ENCODE data around the gene MYBBP1A.

Gene MYBBP1A

GRCh38 chr17:4548061-4548461 lies 7.1 kb downstream of the MYBBP1A start:
- Histone ChIP-seq H3K4me1 (ENCODE audit: insufficient read depth, low read length) (no peaks in the 10 kb centered on the region), H3K4me3 (ENCODE audit: low read length) (no peak overlapping the region), H2AFZ (ENCODE audit: low read depth, low read length) (no peak overlapping the region), H3K9me3 (ENCODE audit: low read length) (no peaks in the 10 kb centered on the region), H3K27me3 (ENCODE audit: insufficient read depth, low read length) (no peaks in the 10 kb centered on the region), H3K36me3 (ENCODE audit: insufficient read depth, low read length) (peaks cover 55% of the 10 kb centered on the region)

- Histone ChIP-seq H3K27me3 (ENCODE audit: insufficient read depth, low read length) (no peaks in the 10 kb centered on the region), H2AFZ (ENCODE audit: low read depth, low read length) (no peak overlapping the region), H3K9me3 (ENCODE audit: low read length) (no peaks in the 10 kb centered on the region), H3K36me3 (ENCODE audit: insufficient read depth, low read length) (peaks cover 61% of the 10 kb centered on the region), H3K4me1 (ENCODE audit: insufficient read depth, low read length) (no peaks in the 10 kb centered on the region), H3K4me3 (ENCODE audit: low read length) (no peak overlapping the region)
Observed at GRCh38 chr17:4547118-4547906, 7.9 kb downstream of the MYBBP1A start.

GRCh38 chr17:4545217-4545951 lies 9.8 kb downstream of the MYBBP1A start:
- Histone ChIP-seq H3K27me3 (ENCODE audit: insufficient read depth, low read length) (no peaks in the 10 kb centered on the region), H2AFZ (ENCODE audit: low read depth, low read length) (no peak overlapping the region), H3K36me3 (ENCODE audit: insufficient read depth, low read length) (peaks cover 59% of the 10 kb centered on the region), H3K9me3 (ENCODE audit: low read length) (no peaks in the 10 kb centered on the region), H3K4me1 (ENCODE audit: insufficient read depth, low read length) (no peaks in the 10 kb centered on the region), H3K4me3 (ENCODE audit: low read length) (no peak overlapping the region)

GRCh38 chr17:4544951-4545216 lies 10.3 kb downstream of the MYBBP1A start:
- Histone ChIP-seq H3K4me1 (ENCODE audit: insufficient read depth, low read length) (no peaks in the 10 kb centered on the region), H2AFZ (ENCODE audit: low read depth, low read length) (no peak overlapping the region), H3K9me3 (ENCODE audit: low read length) (no peaks in the 10 kb centered on the region), H3K4me3 (ENCODE audit: low read length) (no peak overlapping the region), H3K36me3 (ENCODE audit: insufficient read depth, low read length) (peaks cover 55% of the 10 kb centered on the region), H3K27me3 (ENCODE audit: insufficient read depth, low read length) (no peaks in the 10 kb centered on the region)

GRCh38 chr17:4544135-4544950 lies 10.8 kb downstream of the MYBBP1A start:
- Histone ChIP-seq H2AFZ (ENCODE audit: low read depth, low read length) (no peak overlapping the region), H3K4me1 (ENCODE audit: insufficient read depth, low read length) (no peaks in the 10 kb centered on the region), H3K27me3 (ENCODE audit: insufficient read depth, low read length) (no peaks in the 10 kb centered on the region), H3K9me3 (ENCODE audit: low read length) (no peaks in the 10 kb centered on the region), H3K36me3 (ENCODE audit: insufficient read depth, low read length) (peaks cover 54% of the 10 kb centered on the region), H3K4me3 (ENCODE audit: low read length) (no peak overlapping the region)

GRCh38 chr17:4543557-4544026 lies 11.6 kb downstream of the MYBBP1A start:
- Histone ChIP-seq H3K27me3 (ENCODE audit: insufficient read depth, low read length) (no peaks in the 10 kb centered on the region), H3K9me3 (ENCODE audit: low read length) (no peaks in the 10 kb centered on the region), H3K36me3 (ENCODE audit: insufficient read depth, low read length) (peaks cover 54% of the 10 kb centered on the region)

GRCh38 chr17:4542726-4543191 lies 12.4 kb downstream of the MYBBP1A start:
- peaks cover 52% of the 10 kb centered on the region for H3K36me3 ChIP-seq (ENCODE audit: insufficient read depth, low read length)

More at GRCh38 chr17:4543557-4544026, 11.6 kb downstream of the MYBBP1A start:
- Histone ChIP-seq H3K4me3 (ENCODE audit: low read length) (no peak overlapping the region), H2AFZ (ENCODE audit: low read depth, low read length) (no peak overlapping the region), H3K4me1 (ENCODE audit: insufficient read depth, low read length) (no peaks in the 10 kb centered on the region)

GRCh38 chr17:4542003-4542725 lies 13.0 kb downstream of the MYBBP1A start:
- H3K9me3 ChIP-seq (ENCODE audit: low read length): no peaks in the 10 kb centered on the region
- H3K36me3 ChIP-seq (ENCODE audit: insufficient read depth, low read length): peaks cover 53% of the 10 kb centered on the region

More at GRCh38 chr17:4542726-4543191, 12.4 kb downstream of the MYBBP1A start:
- no peak overlapping the region for H2AFZ ChIP-seq (ENCODE audit: low read depth, low read length)
- no peak overlapping the region for H3K4me3 ChIP-seq (ENCODE audit: low read length)
- no peaks in the 10 kb centered on the region for H3K27me3 ChIP-seq (ENCODE audit: insufficient read depth, low read length)
- H3K9me3 ChIP-seq (ENCODE audit: low read length): no peaks in the 10 kb centered on the region
- no peaks in the 10 kb centered on the region for H3K4me1 ChIP-seq (ENCODE audit: insufficient read depth, low read length)

GRCh38 chr17:4541328-4542002 lies 13.7 kb downstream of the MYBBP1A start:
- Histone ChIP-seq H3K27me3 (ENCODE audit: insufficient read depth, low read length) (no peaks in the 10 kb centered on the region), H3K9me3 (ENCODE audit: low read length) (no peaks in the 10 kb centered on the region), H3K36me3 (ENCODE audit: insufficient read depth, low read length) (peaks cover 50% of the 10 kb centered on the region), H3K4me1 (ENCODE audit: insufficient read depth, low read length) (no peaks in the 10 kb centered on the region), H3K4me3 (ENCODE audit: low read length) (no peak overlapping the region), H2AFZ (ENCODE audit: low read depth, low read length) (no peak overlapping the region)

More at GRCh38 chr17:4542003-4542725, 13.0 kb downstream of the MYBBP1A start:
- H3K27me3 ChIP-seq (ENCODE audit: insufficient read depth, low read length): no peaks in the 10 kb centered on the region
- no peak overlapping the region for H2AFZ ChIP-seq (ENCODE audit: low read depth, low read length)
- no peaks in the 10 kb centered on the region for H3K4me1 ChIP-seq (ENCODE audit: insufficient read depth, low read length)
- no peak overlapping the region for H3K4me3 ChIP-seq (ENCODE audit: low read length)

- Histone ChIP-seq H3K9me3 (ENCODE audit: low read length) (no peaks in the 10 kb centered on the region), H3K4me3 (ENCODE audit: low read length) (no peak overlapping the region), H3K27me3 (ENCODE audit: insufficient read depth, low read length) (no peaks in the 10 kb centered on the region), H3K4me1 (ENCODE audit: insufficient read depth, low read length) (no peaks in the 10 kb centered on the region), H2AFZ (ENCODE audit: low read depth, low read length) (no peak overlapping the region), H3K36me3 (ENCODE audit: insufficient read depth, low read length) (peaks cover 48% of the 10 kb centered on the region)
Observed at GRCh38 chr17:4540687-4541327, 14.4 kb downstream of the MYBBP1A start.

- H3K9me3 ChIP-seq (ENCODE audit: low read length): no peaks in the 10 kb centered on the region
- peaks cover 45% of the 10 kb centered on the region for H3K36me3 ChIP-seq (ENCODE audit: insufficient read depth, low read length)
- no peaks in the 10 kb centered on the region for H3K4me1 ChIP-seq (ENCODE audit: insufficient read depth, low read length)
- no peak overlapping the region for H3K4me3 ChIP-seq (ENCODE audit: low read length)
- H3K27me3 ChIP-seq (ENCODE audit: insufficient read depth, low read length): no peaks in the 10 kb centered on the region
- no peak overlapping the region for H2AFZ ChIP-seq (ENCODE audit: low read depth, low read length)
Observed at GRCh38 chr17:4540224-4540651, 14.9 kb downstream of the MYBBP1A start.

All from neuron (in vitro differentiated cells).